H1 (cell line): ENCODE results near the gene TMEM151B. TPM values are rescaled to one million over a fixed set of nuclear protein-coding genes. Genes with fewer than 3 reads are reported as not detected.
A peak's percentile ranks its signal among the peaks of the same experiment; 100 is the strongest.

Source experiments
- CTCF ChIA-PET: fragments of 300-600 bp; sonication (Branson Sonifier 250); formaldehyde crosslinking; loops from one replicate; lab custom pipeline; 2021; ENCODE audit not compliant: partially characterized antibody; lab: Charles Lee
- POLR2A ChIA-PET: fragments of 300-600 bp; sonication (Branson Sonifier 250); formaldehyde crosslinking; loops from one replicate; lab custom pipeline; 2021; ENCODE audit warnings: inconsistent platforms; ENCODE audit not compliant: partially characterized antibody; lab: Charles Lee
- DNase-seq, 2 experiments: peaks; one replicate each; pipeline versions ENCODE4 v3.0.0 to v3.0.0-alpha.2; 2010 to 2022; ENCODE audit warnings: low spot score in 2 of 2, low read depth in 1 of 2, mixed read lengths in 1 of 2
- FAIRE-seq: peaks from 2 replicates; lab custom pipeline; 2011; peaks lifted over from hg19 to GRCh38; lab: Jason Lieb, UNC
- H2AFZ ChIP-seq: 2 replicates; pipeline ENCODE4 v1.8.1; 2012; ENCODE audit warnings: low read length, inconsistent platforms
- H2AK5ac ChIP-seq: 2 replicates; pipeline ENCODE4 v1.6.1; 2013; ENCODE audit warnings: low read depth, low read length
- H2BK120ac ChIP-seq: replicated peaks from 2 replicates; pipeline ENCODE3; 2013; ENCODE audit warnings: low read depth, low read length, inconsistent platforms
- H2BK12ac ChIP-seq: 2 replicates; pipeline ENCODE4 v1.6.1; 2013; ENCODE audit warnings: low read depth, low read length
- H2BK15ac ChIP-seq: 2 replicates; pipeline ENCODE4 v1.6.1; 2013; ENCODE audit warnings: low read length
- H2BK20ac ChIP-seq: 2 replicates; pipeline ENCODE4 v1.6.1; 2013; ENCODE audit warnings: low read length
- H2BK5ac ChIP-seq: 2 replicates; pipeline ENCODE4 v1.6.1; 2013; ENCODE audit warnings: low read depth, low read length
- H3K14ac ChIP-seq: 2 replicates; pipeline ENCODE4 v1.6.1; 2013; ENCODE audit warnings: inconsistent platforms; ENCODE audit not compliant: insufficient read length
- H3K18ac ChIP-seq: 2 replicates; pipeline ENCODE4 v1.6.1; 2013; ENCODE audit warnings: low read length; ENCODE audit errors: extremely low read depth
- H3K23ac ChIP-seq: 2 replicates; pipeline ENCODE4 v1.6.1; 2013; ENCODE audit warnings: inconsistent platforms; ENCODE audit not compliant: insufficient read length
- H3K23me2 ChIP-seq: 2 replicates; pipeline ENCODE4 v1.6.1; 2013; ENCODE audit warnings: low read depth, low read length
- H3K27ac ChIP-seq: 2 replicates; pipeline ENCODE4 v1.6.1; 2011; ENCODE audit warnings: low read depth, low read length, inconsistent platforms
- H3K27me3 ChIP-seq, 4 experiments: replicated peaks in 1 of 4; 1 replicate in 1 of 4; 2 replicates in 3 of 4; pipeline versions ENCODE4 v1.6.1 to v1.8.1; 2011 to 2013; ENCODE audit warnings: low read length in 3 of 4, mild to moderate bottlenecking in 3 of 4, inconsistent platforms in 2 of 4, mixed read lengths in 2 of 4, moderate library complexity in 1 of 4; ENCODE audit not compliant: control insufficient read depth in 3 of 4, insufficient read depth in 3 of 4; ENCODE audit errors: extremely low read depth in 1 of 4
- H3K36me3 ChIP-seq, 4 experiments: 2 replicates each; pipeline versions ENCODE4 v1.6.1 to v1.8.1; 2011 to 2013; ENCODE audit warnings: mild to moderate bottlenecking in 4 of 4, low read length in 3 of 4, moderate library complexity in 2 of 4, control low read depth in 1 of 4, inconsistent platforms in 1 of 4; ENCODE audit not compliant: insufficient read depth in 4 of 4, control insufficient read depth in 2 of 4
- H3K4ac ChIP-seq: replicated peaks from 2 replicates; pipeline ENCODE3; 2013; ENCODE audit warnings: low read length, low read depth, mixed read lengths, inconsistent platforms; ENCODE audit not compliant: insufficient read length
- H3K4me1 ChIP-seq, 4 experiments: replicated peaks in 1 of 4; 1 replicate in 1 of 4; 2 replicates in 3 of 4; pipeline versions ENCODE4 v1.6.1 to v1.8.1; 2011 to 2013; ENCODE audit warnings: low read length in 3 of 4, inconsistent platforms in 2 of 4, mixed read lengths in 1 of 4; ENCODE audit not compliant: insufficient read depth in 4 of 4, control insufficient read depth in 3 of 4
- H3K4me2 ChIP-seq, 2 experiments: 2 replicates each; pipeline versions ENCODE4 v1.6.1 to v1.8.1; 2011 to 2013; ENCODE audit warnings: low read depth in 2 of 2, low read length in 2 of 2, control low read depth in 1 of 2, inconsistent platforms in 1 of 2, mild to moderate bottlenecking in 1 of 2; ENCODE audit not compliant: insufficient read depth in 1 of 2
- H3K4me3 ChIP-seq, 4 experiments: fragments of 200-600, 300-600 bp in 1 of 4; sonication (generic), shearing (Covaris generic), sonication (Bioruptor Twin) in 1 of 4; 2 replicates each; pipeline versions ENCODE4 v1.5.1 to v1.8.1; 2011 to 2016; ENCODE audit warnings: low read length in 4 of 4, low read depth in 3 of 4, control low read depth in 2 of 4, inconsistent platforms in 2 of 4, mild to moderate bottlenecking in 2 of 4, mixed read lengths in 1 of 4, moderate library complexity in 1 of 4; ENCODE audit not compliant: insufficient read depth in 2 of 4; ENCODE audit errors: extremely low read depth in 1 of 4
- H3K56ac ChIP-seq: replicated peaks from 2 replicates; pipeline ENCODE3; 2013; ENCODE audit warnings: low read depth, mild to moderate bottlenecking, mixed read lengths, low read length, inconsistent platforms; ENCODE audit not compliant: insufficient read length
- H3K79me1 ChIP-seq: 2 replicates; pipeline ENCODE4 v1.6.1; 2013; ENCODE audit warnings: low read depth, low read length, control low read depth
- H3K79me2 ChIP-seq, 2 experiments: 2 replicates each; pipeline versions ENCODE4 v1.6.1 to v1.8.1; 2012 to 2013; ENCODE audit warnings: low read length in 2 of 2, mild to moderate bottlenecking in 2 of 2, inconsistent platforms in 1 of 2; ENCODE audit not compliant: insufficient read depth in 2 of 2, control insufficient read depth in 1 of 2
- H3K9ac ChIP-seq, 4 experiments: replicated peaks in 1 of 4; 1 replicate in 1 of 4; 2 replicates in 3 of 4; pipeline versions ENCODE4 v1.6.1 to v1.8.1; 2011 to 2013; ENCODE audit warnings: low read depth in 3 of 4, low read length in 3 of 4, control low read depth in 2 of 4, mild to moderate bottlenecking in 2 of 4, moderate library complexity in 2 of 4, inconsistent platforms in 1 of 4; ENCODE audit errors: extremely low read depth in 1 of 4
- H3K9me3 ChIP-seq, 2 experiments: 2 replicates each; pipeline versions ENCODE4 v1.6.1 to v1.8.1; 2012 to 2013; ENCODE audit warnings: mild to moderate bottlenecking in 2 of 2, moderate library complexity in 2 of 2, control low read depth in 1 of 2, inconsistent platforms in 1 of 2, low read depth in 1 of 2, low read length in 1 of 2, mixed read lengths in 1 of 2; ENCODE audit not compliant: insufficient read depth in 2 of 2
- H4K20me1 ChIP-seq, 2 experiments: replicated peaks in 1 of 2; 2 replicates each; pipeline versions ENCODE3 to v1.8.1; 2011 to 2013; ENCODE audit warnings: inconsistent platforms in 2 of 2, low read length in 2 of 2, mild to moderate bottlenecking in 1 of 2; ENCODE audit not compliant: insufficient read depth in 2 of 2, control insufficient read depth in 1 of 2
- H4K5ac ChIP-seq: 2 replicates; pipeline ENCODE4 v1.6.1; 2013; ENCODE audit warnings: low read length, low read depth, mixed read lengths, inconsistent platforms; ENCODE audit not compliant: insufficient read length
- H4K8ac ChIP-seq: 2 replicates; pipeline ENCODE4 v1.8.0; 2013; ENCODE audit warnings: mild to moderate bottlenecking, moderate library complexity, low read length, inconsistent platforms; ENCODE audit not compliant: insufficient read depth; ENCODE audit errors: extremely low read depth
- H4K91ac ChIP-seq: replicated peaks from 2 replicates; pipeline ENCODE3; 2013; ENCODE audit warnings: low read length, mixed read lengths, inconsistent platforms; ENCODE audit not compliant: insufficient read length
- GABPA ChIP-seq: IDR thresholded peaks from 2 replicates; pipeline ENCODE4 v1.6.1; 2011; ENCODE audit warnings: mild to moderate bottlenecking, low read length, moderate library complexity, borderline replicate concordance; ENCODE audit not compliant: insufficient read depth
- MAX ChIP-seq: IDR thresholded peaks from 2 replicates; pipeline ENCODE4 v1.6.1; 2012; ENCODE audit warnings: inconsistent platforms
- SP4 ChIP-seq: IDR thresholded peaks from 2 replicates; pipeline ENCODE4 v1.6.1; 2012; ENCODE audit warnings: low read length, inconsistent platforms
- WGBS, 2 experiments: shearing (Covaris generic) in 1 of 2; methylation state at CpG; one replicate each; pipeline versions ENCODE4 v1.1.6 to v1.1.7; 2013 to 2015; ENCODE audit warnings: low lambda C conversion rate in 2 of 2, mixed read lengths in 2 of 2, inconsistent platforms in 1 of 2, low coverage in 1 of 2, missing lambda C conversion rate in 1 of 2; ENCODE audit not compliant: insufficient replicate concordance in 2 of 2, insufficient coverage in 1 of 2, insufficient read length in 1 of 2; ENCODE audit errors: extremely low coverage in 1 of 2, missing lambda C conversion rate in 1 of 2; 5-methylcytosine and 5-hydroxymethylcytosine counted together
- polyA plus RNA-seq, 7 experiments: library from polyadenylated mRNA; depleted of rRNA in 3 of 7; stranded (reverse) in 5 of 7; unstranded in 2 of 7; fragments of >200 nt in 5 of 7; fragments of 200-250 nt in 2 of 7; gene quantifications; 1 replicate in 5 of 7; 2 replicates in 1 of 7; 4 replicates in 1 of 7; pipeline versions ENCODE4 v1.2.1 to v1.2.3, GENCODE V29; 2011 to 2013; ENCODE audit warnings: missing spikeins in 2 of 7, mixed read lengths in 2 of 7
- total RNA-seq: library from RNA; stranded (reverse); fragmentation: NEBNext Ultra II Directional; extraction: Animal tissue kit (Norgen Biotek cat#: 25700); gene quantifications from 2 replicates; pipeline ENCODE4 v1.2.1, GENCODE V29; 2021

Gene TMEM151B
- total and polyA plus RNA-seq, 2 of the 8 experiments (the other 6 are each of a cell fraction or from before 2014, with no cell fraction given): 8.0 to 15.5 TPM

- Histone ChIP-seq H3K79me2 (no peaks in the 10 kb centered on the region), H3K4me1 (peaks cover 5 to 16% (median 9%) of the 10 kb centered on the region in 4 experiments), H3K18ac (no peak overlapping the region), H4K8ac (peak overlapping the region; percentile 75; the same call in 1 of the 2 replicates), H3K23ac (no peak overlapping the region), H3K56ac (no peak overlapping the region), H2BK5ac (no peak overlapping the region), H2AFZ (no peak overlapping the region), H2BK120ac (no peak overlapping the region), H4K91ac (no peak overlapping the region), H3K36me3 (peaks cover 0 to 9% (median 3%) of the 10 kb centered on the region in 4 experiments; a peak in 4 of 8 replicates), H3K4me2 (no peak overlapping the region; a peak in 1 of 4 replicates), H3K4ac (no peak overlapping the region), H3K9ac (no peak overlapping the region; a peak in 1 of 7 replicates), H3K9me3 (no peaks in the 10 kb centered on the region), H2BK15ac (no peak overlapping the region), H3K27me3 (peaks cover 0 to 3% (median 0%) of the 10 kb centered on the region in 4 experiments; a peak in 1 of 7 replicates), H2BK20ac (no peak overlapping the region), H2BK12ac (no peak overlapping the region), H2AK5ac (no peak overlapping the region), H3K23me2 (peaks cover 2% of the 10 kb centered on the region; the same call in 1 of the 2 replicates), H3K79me1 (no peaks in the 10 kb centered on the region; the same call in 1 of the 2 replicates), H3K14ac (no peak overlapping the region), H4K20me1 (peaks cover 0 to 8% of the 10 kb centered on the region in 2 experiments), H4K5ac (no peak overlapping the region), H3K27ac (no peak overlapping the region), H3K4me3 (no peak overlapping the region)
- WGBS, 2 experiments: 82% methylated on average over 47 of the region's 109 CpGs; no CpG with 5 or more reads in 1 of the 2 experiments
- ChIA-PET POLR2A (interaction anchor here (0.6 to 4.8 kb wide), 9 partner anchors 12 to 37 kb away, joined by 3 to 26 read pairs (median 3); partner anchors contain the start of genes AARS2, HSP90AB1 and SLC35B2), CTCF (interaction anchor here (1.0 to 19.0 kb wide), 9 partner anchors 9 to 179 kb away, joined by 3 to 330 read pairs (median 5); partner anchors contain the start of genes AARS2 and SLC35B2)
- FAIRE-seq (no peak), DNase-seq (no peak)
- TF ChIP-seq SP4 (no peak), GABPA (no peak), MAX (0 out of 2 replicates have a peak, but pooled peaks have one; percentile 24)
Measured at GRCh38 chr6:44275749-44276648, 5.7 kb downstream of the TMEM151B start.
